ENCODE results near the gene FGFBP1. TPM values are rescaled to one million over a fixed set of nuclear protein-coding genes. Genes with fewer than 3 reads are reported as not detected.

FGFBP1 gene
- total RNA-seq, 4 donors from 2014 or later = 386 to 630 (median 528) TPM

GRCh38 chr4:15976456-15977447 lies 38.2 kb upstream of the FGFBP1 start:
- Histone ChIP-seq H3K9me3 (no peaks in the 10 kb centered on the region), H3K27ac (no peak overlapping the region), H3K4me3 (no peak overlapping the region), H3K36me3 (no peaks in the 10 kb centered on the region), H3K4me1 (no peaks in the 10 kb centered on the region), H3K27me3 (no peaks in the 10 kb centered on the region)
- no peak for DNase-seq
- intact Hi-C loops (cut with DNase I) = no loop called here
- no peak for TF ChIP-seq POLR2A (IDR thresholded peaks at IDR 0.05)
- WGBS, 2 donors = 68 to 89% methylated on average over 5 to 6 of the region's 7 CpGs

- 67 to 79% methylated on average over 8 to 9 of the region's 9 CpGs for WGBS, 2 donors
- Histone ChIP-seq H3K36me3 (no peaks in the 10 kb centered on the region), H3K9me3 (no peaks in the 10 kb centered on the region), H3K27ac (no peak overlapping the region), H3K4me3 (no peak overlapping the region), H3K27me3 (no peaks in the 10 kb centered on the region), H3K4me1 (no peaks in the 10 kb centered on the region)
- intact Hi-C loops (cut with DNase I) = no loop called here
- TF ChIP-seq POLR2A (IDR thresholded peaks at IDR 0.05) = no peak
- TF ChIP-seq CTCF (IDR thresholded peaks at IDR 0.05) = no peak
- no peak for DNase-seq
Measured at GRCh38 chr4:15971068-15971801, 32.7 kb upstream of the FGFBP1 start.

- H3K27ac ChIP-seq = no peak overlapping the region
- no peak overlapping the region for H3K4me3 ChIP-seq
- H3K9me3 ChIP-seq = no peaks in the 10 kb centered on the region
- no peak for DNase-seq
- H3K36me3 ChIP-seq = no peaks in the 10 kb centered on the region
- WGBS, 2 donors = 75 to 82% methylated on average over 11 of the region's 11 CpGs
- H3K27me3 ChIP-seq = no peaks in the 10 kb centered on the region
- TF ChIP-seq POLR2A (IDR thresholded peaks at IDR 0.05) = no peak
- no peak for TF ChIP-seq CTCF (IDR thresholded peaks at IDR 0.05)
- no peaks in the 10 kb centered on the region for H3K4me1 ChIP-seq
- intact Hi-C loops (cut with DNase I) = no loop called here
Measured at GRCh38 chr4:15968551-15969300, 30.2 kb upstream of the FGFBP1 start.

GRCh38 chr4:15965325-15965724 lies 26.8 kb upstream of the FGFBP1 start:
- no peaks in the 10 kb centered on the region for H3K36me3 ChIP-seq
- no peak overlapping the region for H3K4me3 ChIP-seq
- H3K27ac ChIP-seq = no peak overlapping the region
- WGBS, 2 donors = 82 to 96% methylated on average over 4 to 5 of the region's 5 CpGs
- no peaks in the 10 kb centered on the region for H3K27me3 ChIP-seq
- TF ChIP-seq CTCF (IDR thresholded peaks at IDR 0.05) = no peak
- TF ChIP-seq POLR2A (IDR thresholded peaks at IDR 0.05) = no peak
- intact Hi-C loops (cut with DNase I) = no loop called here
- no peaks in the 10 kb centered on the region for H3K4me1 ChIP-seq
- no peak for DNase-seq
- H3K9me3 ChIP-seq = no peaks in the 10 kb centered on the region

- H3K27me3 ChIP-seq = no peaks in the 10 kb centered on the region
- no peak for DNase-seq
- no peak overlapping the region for H3K27ac ChIP-seq
- WGBS, 2 donors = 65 to 71% methylated on average over 5 of the region's 5 CpGs
- H3K9me3 ChIP-seq = no peaks in the 10 kb centered on the region
- H3K4me1 ChIP-seq = no peaks in the 10 kb centered on the region
- no peaks in the 10 kb centered on the region for H3K36me3 ChIP-seq
- no peak overlapping the region for H3K4me3 ChIP-seq
- TF ChIP-seq POLR2A (IDR thresholded peaks at IDR 0.05) (no peak), CTCF (IDR thresholded peaks at IDR 0.05) (peak in 1 of 6 experiments; percentile 5)
- intact Hi-C loops (cut with DNase I) = no loop called here
Measured at GRCh38 chr4:15964159-15964558, 25.6 kb upstream of the FGFBP1 start.
